Esophagus squamous epithelium (tissue), 5 donors: ENCODE data around the gene SCARB2. TPM values are rescaled to one million over a fixed set of nuclear protein-coding genes. Genes with fewer than 3 reads are reported as not detected.
A peak's percentile ranks its signal among the peaks of the same experiment; 100 is the strongest.

Experiments used
- DNase-seq: peaks from one replicate; lab custom pipeline; 2025; lab: John Stamatoyannopoulos, UW
- H3K27ac ChIP-seq, 4 donors: fragments of 200-600 bp; sonication (generic); one replicate each; pipeline ENCODE4 v1.5.1; 2016 to 2019; ENCODE audit warnings: mild to moderate bottlenecking in 1 of 4
- H3K27me3 ChIP-seq, 4 donors: fragments of 200-600 bp; sonication (generic); 1 replicate in 3 of 4; 2 replicates in 1 of 4; pipeline versions ENCODE4 v1.5.1 to v1.6.0; 2017 to 2021; ENCODE audit warnings: antibody characterized with exemption in 1 of 4
- H3K36me3 ChIP-seq, 3 donors: fragments of 200-600 bp; sonication (generic); one replicate each; pipeline ENCODE4 v1.5.1; 2016 to 2019
- H3K4me1 ChIP-seq, 3 donors: fragments of 200-600 bp; sonication (generic); one replicate each; pipeline ENCODE4 v1.5.1; 2017 to 2019
- H3K4me3 ChIP-seq, 4 donors: fragments of 200-600 bp; sonication (generic); 1 replicate in 3 of 4; 2 replicates in 1 of 4; pipeline ENCODE4 v1.5.1; 2016 to 2019; ENCODE audit warnings: mild to moderate bottlenecking in 2 of 4, moderate library complexity in 1 of 4
- H3K9me3 ChIP-seq, 3 donors: fragments of 200-600 bp; sonication (generic); one replicate each; pipeline ENCODE4 v1.5.1; 2016 to 2019
- CTCF ChIP-seq, 6 experiments: fragments of 450-650 bp in 4 of 6; fragments of 200-600 bp in 2 of 6; sonication (generic) in 2 of 6; IDR thresholded peaks; one replicate each; pipeline ENCODE4 v1.5.1; 2016 to 2019; ENCODE audit warnings: antibody characterized with exemption in 6 of 6, mild to moderate bottlenecking in 4 of 6, moderate library complexity in 4 of 6
- POLR2A ChIP-seq, 4 donors: fragments of 450-650 bp; IDR thresholded peaks; one replicate each; pipeline ENCODE4 v1.6.1; 2017; ENCODE audit warnings: antibody characterized with exemption in 4 of 4, mild to moderate bottlenecking in 4 of 4, moderate library complexity in 3 of 4
- WGBS, 2 donors: methylation state at CpG; one replicate each; pipeline ENCODE4 v1.1.5; 2018; 5-methylcytosine and 5-hydroxymethylcytosine counted together
- intact Hi-C: fragments of 100-400 bp; cut with DNase I; formaldehyde crosslinking; loops from one replicate; pipeline ENCODE4 v1.15.0; 2022
- total RNA-seq, 4 donors: library from RNA; depleted of rRNA; stranded (reverse); fragments of >200 nt; gene quantifications; one replicate each; pipeline ENCODE4 v1.1.0, GENCODE V29; 2016
- donor health status: DM: yes; HTN: yes; CAD: no.

Gene SCARB2
- total RNA-seq, 4 donors from 2014 or later, result 50.3 to 91.2 (median 72.8) TPM

- H3K4me1 ChIP-seq, result peaks cover 28 to 89% (median 82%) of the 10 kb centered on the region in 3 donors
- H3K27ac ChIP-seq, result peak overlapping the region; percentile 2 to 88 (median 78)
- no peak for DNase-seq
- no peak for TF ChIP-seq CTCF (IDR thresholded peaks at IDR 0.05)
- no peak for TF ChIP-seq POLR2A (IDR thresholded peaks at IDR 0.05)
- WGBS, 2 donors, result 55 to 64% methylated on average over 8 to 9 of the region's 10 CpGs
- H3K36me3 ChIP-seq, result peaks cover 9 to 32% (median 9%) of the 10 kb centered on the region in 3 donors
- intact Hi-C loops, result no loop called here
- H3K27me3 ChIP-seq, result no peaks in the 10 kb centered on the region
- no peak overlapping the region for H3K4me3 ChIP-seq
- H3K9me3 ChIP-seq, result no peaks in the 10 kb centered on the region
Observed at GRCh38 chr4:76197031-76197743, 16.4 kb downstream of the SCARB2 start.

- WGBS, 2 donors, result 89 to 90% methylated on average over 2 of the region's 2 CpGs
- TF ChIP-seq CTCF (IDR thresholded peaks at IDR 0.05) (no peak), POLR2A (IDR thresholded peaks at IDR 0.05) (no peak)
- H3K27ac ChIP-seq, result peak overlapping the region in 3 of 4 donors; percentile 72 to 88 (median 84)
- DNase-seq, result no peak
- intact Hi-C loops, result no loop called here
- H3K4me1 ChIP-seq, result peaks cover 28 to 83% (median 82%) of the 10 kb centered on the region in 3 donors
- peaks cover 9 to 40% (median 10%) of the 10 kb centered on the region in 3 donors for H3K36me3 ChIP-seq
- H3K27me3 ChIP-seq, result no peaks in the 10 kb centered on the region
- no peaks in the 10 kb centered on the region for H3K9me3 ChIP-seq
- H3K4me3 ChIP-seq, result no peak overlapping the region
Observed at GRCh38 chr4:76196376-76196775, 17.2 kb downstream of the SCARB2 start.

GRCh38 chr4:76195326-76195725 is 18.3 kb downstream of the SCARB2 start:
- no peak for DNase-seq
- Histone ChIP-seq H3K27ac (peak overlapping the region; percentile 54 to 88 (median 70)), H3K4me3 (no peak overlapping the region), H3K4me1 (peaks cover 21 to 73% (median 72%) of the 10 kb centered on the region in 3 donors), H3K36me3 (peaks cover 9 to 51% (median 10%) of the 10 kb centered on the region in 3 donors), H3K27me3 (no peaks in the 10 kb centered on the region), H3K9me3 (no peaks in the 10 kb centered on the region)
- intact Hi-C loops, result no loop called here
- TF ChIP-seq CTCF (IDR thresholded peaks at IDR 0.05) (no peak), POLR2A (IDR thresholded peaks at IDR 0.05) (no peak)
- WGBS, 2 donors, result 31 to 53% methylated on average over 3 of the region's 3 CpGs

GRCh38 chr4:76194325-76194724 is 19.3 kb downstream of the SCARB2 start:
- intact Hi-C loops, result no loop called here
- H3K36me3 ChIP-seq, result peaks cover 9 to 59% (median 10%) of the 10 kb centered on the region in 3 donors
- DNase-seq, result no peak
- TF ChIP-seq CTCF (IDR thresholded peaks at IDR 0.05) (no peak), POLR2A (IDR thresholded peaks at IDR 0.05) (no peak)
- no peak overlapping the region for H3K4me3 ChIP-seq
- 29 to 35% methylated on average over 2 of the region's 2 CpGs for WGBS, 2 donors
- H3K9me3 ChIP-seq, result no peaks in the 10 kb centered on the region
- no peaks in the 10 kb centered on the region for H3K27me3 ChIP-seq
- H3K4me1 ChIP-seq, result peaks cover 13 to 63% (median 63%) of the 10 kb centered on the region in 3 donors
- peak overlapping the region; percentile 54 to 88 (median 70) for H3K27ac ChIP-seq

- intact Hi-C loops, result no loop called here
- H3K36me3 ChIP-seq, result peaks cover 9 to 65% (median 10%) of the 10 kb centered on the region in 3 donors
- peaks cover 12 to 56% (median 42%) of the 10 kb centered on the region in 3 donors for H3K4me1 ChIP-seq
- H3K27me3 ChIP-seq, result no peaks in the 10 kb centered on the region
- 85 to 86% methylated on average over 2 of the region's 2 CpGs for WGBS, 2 donors
- TF ChIP-seq POLR2A (IDR thresholded peaks at IDR 0.05), result no peak
- TF ChIP-seq CTCF (IDR thresholded peaks at IDR 0.05), result no peak
- no peak for DNase-seq
- H3K4me3 ChIP-seq, result no peak overlapping the region
- no peak overlapping the region for H3K27ac ChIP-seq
- no peaks in the 10 kb centered on the region for H3K9me3 ChIP-seq
Observed at GRCh38 chr4:76192236-76192635, 21.4 kb downstream of the SCARB2 start.
